Stomach (tissue), 4 donors: ENCODE data around the gene NATD1.

Source experiments
- POLR2A ChIP-seq, 4 donors: fragments of 450-650 bp; IDR thresholded peaks; one replicate each; pipeline ENCODE4 v1.6.1; 2016; ENCODE audit warnings: antibody characterized with exemption in 4 of 4, control low read depth in 2 of 4, mild to moderate bottlenecking in 1 of 4, moderate library complexity in 1 of 4
- POLR2AphosphoS5 ChIP-seq, 3 donors: sonication (generic); formaldehyde crosslinking; IDR thresholded peaks; one replicate each; pipeline ENCODE4 v1.6.1; 2016; ENCODE audit warnings: antibody characterized with exemption in 3 of 3
- TF ChIP-seq, protein P1 (sequence below), 7 experiments: fragments of 450-650 bp in 4 of 7; fragments of 200-600 bp in 3 of 7; sonication (generic) in 3 of 7; IDR thresholded peaks; one replicate each; pipeline ENCODE4 v1.5.1; 2016 to 2019; ENCODE audit warnings: antibody characterized with exemption in 7 of 7, control low read depth in 2 of 7, mild to moderate bottlenecking in 1 of 7

DNA sequence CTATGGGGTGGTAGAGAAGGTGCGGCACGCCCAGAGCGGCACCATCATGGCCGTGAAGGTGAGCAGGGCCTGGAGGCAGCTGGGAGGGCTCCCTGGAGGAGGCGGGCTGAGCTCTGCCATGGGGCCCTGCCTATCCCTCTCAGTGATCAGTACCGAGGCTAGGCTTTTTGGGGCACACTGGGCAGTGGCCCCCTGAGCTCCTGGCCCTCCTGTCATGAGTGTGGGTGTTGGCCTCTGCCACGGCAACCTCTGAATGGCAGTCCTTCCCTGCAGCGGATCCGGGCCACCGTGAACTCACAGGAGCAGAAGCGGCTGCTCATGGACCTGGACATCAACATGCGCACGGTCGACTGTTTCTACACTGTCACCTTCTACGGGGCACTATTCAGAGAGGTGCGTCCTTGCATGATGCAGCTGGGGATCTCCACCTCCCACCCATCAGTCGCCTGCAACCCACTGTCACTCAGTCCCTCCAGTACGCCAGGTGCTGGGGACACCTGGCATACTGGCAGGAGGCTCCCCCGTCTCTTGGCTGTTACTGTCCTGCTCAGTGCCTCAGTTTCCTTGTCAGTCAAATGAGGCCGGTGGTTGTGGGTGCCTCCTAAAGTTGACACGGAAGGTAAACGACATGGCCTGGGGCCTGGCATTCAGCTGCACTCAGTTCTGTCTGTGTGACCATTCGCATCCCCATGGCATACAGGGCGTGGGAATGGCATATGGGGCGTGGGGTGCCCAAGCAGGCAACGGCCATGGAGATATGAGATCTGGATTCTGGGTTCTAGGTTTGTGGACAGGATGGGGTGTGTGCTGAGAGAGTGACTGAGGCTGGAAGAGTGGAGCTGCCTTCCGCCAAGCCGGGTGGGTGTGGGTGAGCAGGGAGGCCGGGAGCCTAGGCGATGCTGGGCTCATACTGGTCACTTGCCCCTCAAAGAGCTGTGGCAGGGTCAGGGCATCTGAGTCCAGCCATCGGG lies 47.7 kb upstream of the NATD1 start:
- TF ChIP-seq, protein P1, sequence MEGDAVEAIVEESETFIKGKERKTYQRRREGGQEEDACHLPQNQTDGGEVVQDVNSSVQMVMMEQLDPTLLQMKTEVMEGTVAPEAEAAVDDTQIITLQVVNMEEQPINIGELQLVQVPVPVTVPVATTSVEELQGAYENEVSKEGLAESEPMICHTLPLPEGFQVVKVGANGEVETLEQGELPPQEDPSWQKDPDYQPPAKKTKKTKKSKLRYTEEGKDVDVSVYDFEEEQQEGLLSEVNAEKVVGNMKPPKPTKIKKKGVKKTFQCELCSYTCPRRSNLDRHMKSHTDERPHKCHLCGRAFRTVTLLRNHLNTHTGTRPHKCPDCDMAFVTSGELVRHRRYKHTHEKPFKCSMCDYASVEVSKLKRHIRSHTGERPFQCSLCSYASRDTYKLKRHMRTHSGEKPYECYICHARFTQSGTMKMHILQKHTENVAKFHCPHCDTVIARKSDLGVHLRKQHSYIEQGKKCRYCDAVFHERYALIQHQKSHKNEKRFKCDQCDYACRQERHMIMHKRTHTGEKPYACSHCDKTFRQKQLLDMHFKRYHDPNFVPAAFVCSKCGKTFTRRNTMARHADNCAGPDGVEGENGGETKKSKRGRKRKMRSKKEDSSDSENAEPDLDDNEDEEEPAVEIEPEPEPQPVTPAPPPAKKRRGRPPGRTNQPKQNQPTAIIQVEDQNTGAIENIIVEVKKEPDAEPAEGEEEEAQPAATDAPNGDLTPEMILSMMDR (IDR thresholded peaks at IDR 0.05), result no peak
- TF ChIP-seq POLR2A (IDR thresholded peaks at IDR 0.05) (no peak), POLR2AphosphoS5 (IDR thresholded peaks at IDR 0.05) (no peak)
